ENCODE data around the gene DENND6B. TPM values are rescaled to one million over a fixed set of nuclear protein-coding genes. Genes with fewer than 3 reads are reported as not detected.

The DENND6B gene
- total RNA-seq, 1 donor from 2014 or later: 1.0 TPM

GRCh38 chr22:50342651-50343540, 16.1 kb upstream of the DENND6B start, which contains the start of gene PPP6R2:
Gene PPP6R2 (plus strand): TSS chr22:50343327. CDS start chr22:50393909, 50,582 bp downstream.
- peak; percentile 93 for DNase-seq (ENCODE audit: low spot score)
- Mint-ChIP-seq H3K4me1 (peaks cover 7% of the 10 kb centered on the region), H3K4me3 (peak within 1 kb of the TSS; percentile 88), H3K27ac (peak within 1 kb of the TSS; percentile 58), H3K36me3 (no peaks in the 10 kb centered on the region), H3K9me3 (no peaks in the 10 kb centered on the region), H3K27me3 (ENCODE audit: insufficient read depth, low read depth) (no peaks in the 10 kb centered on the region)
- Histone ChIP-seq H4K20me1 (ENCODE audit: low read depth) (peaks cover 19% of the 10 kb centered on the region), H3K9me3 (ENCODE audit: low read depth) (no peaks in the 10 kb centered on the region), H3K27ac (peak within 1 kb of the TSS; percentile 74), H3K4me2 (peak within 1 kb of the TSS; percentile 83), H3K4me3 (peak within 1 kb of the TSS; percentile 94), H3K4me1 (no peaks in the 10 kb centered on the region), H3K27me3 (peaks cover 5% of the 10 kb centered on the region), H3K9ac (peak within 1 kb of the TSS; percentile 86), H3K36me3 (no peaks in the 10 kb centered on the region), H2AFZ (replicated peaks) (peak within 1 kb of the TSS; percentile 80), H3F3A (ENCODE audit: low read depth) (peaks cover 44% of the 10 kb centered on the region), H3K79me2 (ENCODE audit: low read depth) (peaks cover 5% of the 10 kb centered on the region)
- TF ChIP-seq EZH2 (IDR thresholded peaks at IDR 0.05): no peak
- TF ChIP-seq EZH2phosphoT487 (IDR thresholded peaks at IDR 0.05): no peak
- TF ChIP-seq, protein P1, sequence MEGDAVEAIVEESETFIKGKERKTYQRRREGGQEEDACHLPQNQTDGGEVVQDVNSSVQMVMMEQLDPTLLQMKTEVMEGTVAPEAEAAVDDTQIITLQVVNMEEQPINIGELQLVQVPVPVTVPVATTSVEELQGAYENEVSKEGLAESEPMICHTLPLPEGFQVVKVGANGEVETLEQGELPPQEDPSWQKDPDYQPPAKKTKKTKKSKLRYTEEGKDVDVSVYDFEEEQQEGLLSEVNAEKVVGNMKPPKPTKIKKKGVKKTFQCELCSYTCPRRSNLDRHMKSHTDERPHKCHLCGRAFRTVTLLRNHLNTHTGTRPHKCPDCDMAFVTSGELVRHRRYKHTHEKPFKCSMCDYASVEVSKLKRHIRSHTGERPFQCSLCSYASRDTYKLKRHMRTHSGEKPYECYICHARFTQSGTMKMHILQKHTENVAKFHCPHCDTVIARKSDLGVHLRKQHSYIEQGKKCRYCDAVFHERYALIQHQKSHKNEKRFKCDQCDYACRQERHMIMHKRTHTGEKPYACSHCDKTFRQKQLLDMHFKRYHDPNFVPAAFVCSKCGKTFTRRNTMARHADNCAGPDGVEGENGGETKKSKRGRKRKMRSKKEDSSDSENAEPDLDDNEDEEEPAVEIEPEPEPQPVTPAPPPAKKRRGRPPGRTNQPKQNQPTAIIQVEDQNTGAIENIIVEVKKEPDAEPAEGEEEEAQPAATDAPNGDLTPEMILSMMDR (IDR thresholded peaks at IDR 0.05): no peak

DNA sequence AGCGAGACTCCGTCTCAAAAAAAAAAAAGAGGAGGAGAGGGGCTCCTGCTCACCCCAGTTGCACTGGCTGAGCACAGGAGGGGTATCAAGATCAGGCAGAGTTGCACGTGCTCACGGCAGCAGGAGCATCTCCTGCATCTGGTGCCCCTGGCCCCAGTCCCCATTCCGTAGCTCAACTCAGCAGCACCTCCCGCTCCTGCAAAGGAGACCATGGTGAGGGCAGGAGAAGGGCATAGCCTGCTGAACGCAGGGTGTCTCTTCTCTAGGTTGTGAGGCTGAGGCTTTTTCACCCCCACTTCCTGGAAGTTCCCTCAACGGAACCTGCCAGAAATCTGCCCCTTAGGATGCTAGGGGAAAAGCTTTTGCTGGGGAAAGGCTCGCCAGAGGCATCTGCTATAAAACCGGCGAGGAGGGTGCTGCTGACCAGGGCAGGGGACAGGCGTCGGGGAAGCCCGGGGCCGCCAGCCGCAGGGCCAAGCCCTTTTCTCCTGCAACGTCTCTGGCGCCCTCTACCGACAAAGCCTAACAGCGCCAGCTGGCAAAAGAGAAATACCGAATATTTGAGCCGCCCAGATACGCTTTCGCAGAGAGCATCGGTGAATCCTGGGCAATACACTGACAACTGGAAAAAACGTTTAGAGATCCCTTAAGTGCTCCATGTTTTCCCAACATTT, 15.3 kb upstream of the DENND6B start:
- Histone ChIP-seq H3K4me3 (peak overlapping the region; percentile 94), H3K79me2 (ENCODE audit: low read depth) (no peaks in the 10 kb centered on the region), H3K36me3 (no peaks in the 10 kb centered on the region), H3K9ac (no peak overlapping the region), H3K9me3 (ENCODE audit: low read depth) (no peaks in the 10 kb centered on the region), H3K4me2 (peak overlapping the region; percentile 83), H2AFZ (replicated peaks) (peak overlapping the region; percentile 80), H3K27me3 (peaks cover 5% of the 10 kb centered on the region), H4K20me1 (ENCODE audit: low read depth) (peaks cover 11% of the 10 kb centered on the region), H3K27ac (no peak overlapping the region), H3K4me1 (no peaks in the 10 kb centered on the region), H3F3A (ENCODE audit: low read depth) (peaks cover 50% of the 10 kb centered on the region)
- Mint-ChIP-seq H3K27ac (peak overlapping the region; percentile 58), H3K27me3 (ENCODE audit: insufficient read depth, low read depth) (no peaks in the 10 kb centered on the region), H3K4me1 (peaks cover 7% of the 10 kb centered on the region), H3K4me3 (peak overlapping the region; percentile 88), H3K36me3 (no peaks in the 10 kb centered on the region), H3K9me3 (no peaks in the 10 kb centered on the region)
- peak; percentile 96 for DNase-seq (ENCODE audit: low spot score)
- TF ChIP-seq EZH2phosphoT487 (IDR thresholded peaks at IDR 0.05) (peak; percentile 36), EZH2 (IDR thresholded peaks at IDR 0.05) (peak; percentile 40)
- TF ChIP-seq, protein P1 (IDR thresholded peaks at IDR 0.05): peak; percentile 98

DNA sequence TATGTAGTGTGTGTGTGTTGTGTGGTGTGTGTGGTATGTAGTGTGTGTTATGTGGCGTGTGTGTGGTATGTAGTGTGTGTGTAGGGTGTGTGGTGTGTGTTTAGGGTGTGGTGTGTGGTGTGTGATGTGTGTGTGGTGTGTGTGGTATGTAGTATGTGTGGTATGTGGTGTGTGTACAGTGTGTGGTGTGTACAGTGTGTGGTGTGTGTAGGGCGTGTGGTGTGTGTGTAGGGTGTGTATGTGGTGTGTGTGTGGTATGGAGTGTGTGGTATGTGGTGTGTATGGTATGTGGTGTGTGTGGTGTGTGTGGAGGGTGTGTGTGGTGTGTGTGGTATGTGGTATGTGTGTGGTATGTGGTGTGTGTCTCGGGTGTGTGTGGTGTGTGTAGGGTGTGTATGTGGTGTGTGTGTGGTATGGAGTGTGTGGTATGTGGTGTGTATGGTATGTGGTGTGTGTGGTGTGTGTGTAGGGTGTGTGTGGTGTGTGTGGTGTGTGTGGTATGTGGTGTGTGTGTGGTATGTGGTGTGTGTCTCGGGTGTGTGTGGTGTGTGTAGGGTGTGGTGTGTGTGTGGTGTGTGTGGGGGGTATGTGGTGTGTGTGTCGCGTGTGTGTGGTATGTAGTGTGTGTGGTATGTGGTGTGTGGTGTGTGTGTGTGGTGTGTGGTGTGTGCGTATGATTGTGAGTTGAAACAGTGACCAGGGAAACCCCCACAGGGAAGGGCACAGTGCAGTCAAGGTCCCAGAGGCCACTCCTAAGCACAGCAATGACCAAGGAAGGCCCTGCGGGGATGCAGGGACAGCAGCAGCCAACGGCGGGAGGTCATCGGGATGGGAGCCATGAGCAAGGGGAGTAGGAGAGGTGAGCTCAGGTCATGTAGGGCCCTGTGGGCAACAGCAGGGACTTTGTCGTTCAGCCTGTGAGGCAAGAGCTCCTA, 13.4 kb upstream of the DENND6B start:
- H3K9me3 Mint-ChIP-seq: no peaks in the 10 kb centered on the region
- no peak overlapping the region for H3K27ac ChIP-seq
- H3K4me1 Mint-ChIP-seq: peaks cover 3% of the 10 kb centered on the region
- no peak overlapping the region for H3K4me3 ChIP-seq
- no peaks in the 10 kb centered on the region for H3K27me3 Mint-ChIP-seq (ENCODE audit: insufficient read depth, low read depth)
- no peaks in the 10 kb centered on the region for H3K79me2 ChIP-seq (ENCODE audit: low read depth)
- no peak overlapping the region for H3K27ac Mint-ChIP-seq
- H3K4me3 Mint-ChIP-seq: no peak overlapping the region
- peak; percentile 56 for DNase-seq (ENCODE audit: low spot score)
- no peak overlapping the region for H3K4me2 ChIP-seq
- no peaks in the 10 kb centered on the region for H3K9me3 ChIP-seq (ENCODE audit: low read depth)
- no peaks in the 10 kb centered on the region for H4K20me1 ChIP-seq (ENCODE audit: low read depth)
- H3F3A ChIP-seq (ENCODE audit: low read depth): peaks cover 50% of the 10 kb centered on the region
- no peak overlapping the region for H3K9ac ChIP-seq
- no peaks in the 10 kb centered on the region for H3K36me3 Mint-ChIP-seq
- H3K27me3 ChIP-seq: peaks cover 5% of the 10 kb centered on the region
- TF ChIP-seq EZH2phosphoT487 (IDR thresholded peaks at IDR 0.05) (no peak), EZH2 (IDR thresholded peaks at IDR 0.05) (no peak)
- TF ChIP-seq, protein P1 (IDR thresholded peaks at IDR 0.05): no peak
- H3K4me1 ChIP-seq: no peaks in the 10 kb centered on the region
- no peak overlapping the region for H2AFZ ChIP-seq (replicated peaks)
- no peaks in the 10 kb centered on the region for H3K36me3 ChIP-seq

Data from neural progenitor cell (in vitro differentiated cells).